Brain microvascular endothelial cell (primary cell): Measurements from ENCODE around the gene ITGA7.

ENCODE experiments used
- DNase-seq: peaks from one replicate; pipeline ENCODE4 v3.0.0-alpha.2; 2020
- H3K27ac ChIP-seq: fragments of 250-450 bp; sonication (Bioruptor Pico); 2 replicates; pipeline ENCODE4 v1.5.1; 2020; ENCODE audit warnings: mild to moderate bottlenecking, moderate library complexity
- H3K27me3 ChIP-seq: fragments of 250-450 bp; sonication (Bioruptor Pico); replicated peaks from 2 replicates; pipeline ENCODE4 v1.5.1; 2020; ENCODE audit warnings: mild to moderate bottlenecking
- H3K36me3 ChIP-seq: fragments of 250-450 bp; sonication (Bioruptor Pico); replicated peaks from 2 replicates; pipeline ENCODE4 v1.5.1; 2020; ENCODE audit warnings: mild to moderate bottlenecking
- H3K4me3 ChIP-seq: 2 replicates; pipeline ENCODE4 v1.5.1; 2011; ENCODE audit warnings: low read depth, mild to moderate bottlenecking, control low read depth, low read length, moderate library complexity
- in situ Hi-C: cut with HindIII; loops from 2 replicates; pipeline ENCODE4 v1.10.0; 2017; ENCODE audit warnings: low sequenced_read_pairs, low pct_ligation_motif_present
- TF ChIP-seq, protein P1 (sequence below): IDR thresholded peaks from 2 replicates; pipeline ENCODE4 v1.5.1; 2011; ENCODE audit warnings: low read depth, mild to moderate bottlenecking, moderate library complexity, low read length, control low read depth, inconsistent platforms; ENCODE audit errors: missing control alignments

ITGA7 gene

DNA sequence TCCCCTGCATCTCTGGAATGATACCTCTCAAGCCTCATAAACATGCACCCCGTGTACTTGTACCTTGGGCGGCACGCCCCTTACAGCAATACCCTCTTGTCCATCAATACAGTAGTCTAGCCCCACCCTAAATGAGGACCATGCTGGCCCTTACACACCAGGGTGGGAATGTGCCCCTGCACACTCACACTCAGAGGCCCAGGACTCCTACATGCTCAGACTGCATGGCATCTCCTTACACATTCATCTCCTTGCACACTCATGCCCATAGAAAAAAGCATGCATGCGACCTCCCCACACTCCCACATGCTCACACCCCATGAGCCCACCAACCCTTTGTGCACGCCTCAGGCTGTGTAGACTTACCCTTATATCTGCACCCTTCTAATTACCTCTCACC is 22.0 kb downstream of the ITGA7 start:
- no peaks in the 10 kb centered on the region for H3K36me3 ChIP-seq
- in situ Hi-C loops, result no loop called here
- H3K27ac ChIP-seq, result no peak overlapping the region

GRCh38 chr12:55684761-55685370 is 22.8 kb downstream of the ITGA7 start:
- Histone ChIP-seq H3K27me3 (no peaks in the 10 kb centered on the region), H3K4me3 (no peak overlapping the region), H3K27ac (no peak overlapping the region), H3K36me3 (no peaks in the 10 kb centered on the region)
- TF ChIP-seq, protein P1, sequence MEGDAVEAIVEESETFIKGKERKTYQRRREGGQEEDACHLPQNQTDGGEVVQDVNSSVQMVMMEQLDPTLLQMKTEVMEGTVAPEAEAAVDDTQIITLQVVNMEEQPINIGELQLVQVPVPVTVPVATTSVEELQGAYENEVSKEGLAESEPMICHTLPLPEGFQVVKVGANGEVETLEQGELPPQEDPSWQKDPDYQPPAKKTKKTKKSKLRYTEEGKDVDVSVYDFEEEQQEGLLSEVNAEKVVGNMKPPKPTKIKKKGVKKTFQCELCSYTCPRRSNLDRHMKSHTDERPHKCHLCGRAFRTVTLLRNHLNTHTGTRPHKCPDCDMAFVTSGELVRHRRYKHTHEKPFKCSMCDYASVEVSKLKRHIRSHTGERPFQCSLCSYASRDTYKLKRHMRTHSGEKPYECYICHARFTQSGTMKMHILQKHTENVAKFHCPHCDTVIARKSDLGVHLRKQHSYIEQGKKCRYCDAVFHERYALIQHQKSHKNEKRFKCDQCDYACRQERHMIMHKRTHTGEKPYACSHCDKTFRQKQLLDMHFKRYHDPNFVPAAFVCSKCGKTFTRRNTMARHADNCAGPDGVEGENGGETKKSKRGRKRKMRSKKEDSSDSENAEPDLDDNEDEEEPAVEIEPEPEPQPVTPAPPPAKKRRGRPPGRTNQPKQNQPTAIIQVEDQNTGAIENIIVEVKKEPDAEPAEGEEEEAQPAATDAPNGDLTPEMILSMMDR, result no peak
- DNase-seq, result no peak
- in situ Hi-C loops, result no loop called here

More for the DNA sequence above, 22.0 kb downstream of the ITGA7 start:
- TF ChIP-seq, protein P1, result no peak
- no peak overlapping the region for H3K4me3 ChIP-seq
- no peaks in the 10 kb centered on the region for H3K27me3 ChIP-seq
- DNase-seq, result no peak

DNA sequence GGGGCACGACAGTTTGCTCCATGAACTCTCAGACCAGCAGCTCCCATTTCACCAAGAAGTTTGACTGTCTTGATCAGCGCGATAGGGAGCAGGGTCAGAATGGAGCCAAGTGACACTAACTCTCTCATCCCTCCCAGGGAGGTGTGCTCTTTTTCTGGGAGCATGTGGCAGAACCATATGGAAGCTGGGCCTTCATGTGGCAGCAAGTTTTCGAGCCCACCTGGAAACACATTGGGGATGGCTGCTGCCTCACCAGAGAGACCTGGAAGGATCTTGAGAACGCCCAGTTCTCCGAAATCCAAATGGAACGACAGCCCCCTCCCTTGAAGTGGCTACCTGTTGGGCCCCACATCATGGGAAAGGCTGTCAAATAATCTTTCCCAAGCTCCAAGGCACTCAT is 24.0 kb downstream of the ITGA7 start:
- TF ChIP-seq, protein P1, result no peak
- H3K27ac ChIP-seq, result no peak overlapping the region
- no peaks in the 10 kb centered on the region for H3K36me3 ChIP-seq
- in situ Hi-C loops, result no loop called here
- DNase-seq, result no peak
- no peak overlapping the region for H3K4me3 ChIP-seq
- H3K27me3 ChIP-seq, result no peaks in the 10 kb centered on the region

GRCh38 chr12:55682087-55682796 is 25.5 kb downstream of the ITGA7 start:
- in situ Hi-C loops, result no loop called here
- Histone ChIP-seq H3K36me3 (no peaks in the 10 kb centered on the region), H3K4me3 (no peak overlapping the region), H3K27me3 (no peaks in the 10 kb centered on the region), H3K27ac (no peak overlapping the region)
- TF ChIP-seq, protein P1, result no peak
- DNase-seq, result no peak

- Histone ChIP-seq H3K27me3 (no peaks in the 10 kb centered on the region), H3K4me3 (peak overlapping the region; percentile 26), H3K27ac (no peak overlapping the region), H3K36me3 (no peaks in the 10 kb centered on the region)
- TF ChIP-seq, protein P1, result peak; percentile 65
- in situ Hi-C loops, result no loop called here
- DNase-seq, result peak; percentile 25
These were observed 26.3 kb downstream of the ITGA7 start for GRCh38 chr12:55681142-55682077.
